T-helper 2 cell treated with Interferon-gamma antibody and Interleukin-4, amounts not matched to agents 100 ng/mL and 5 ng/mL, for 36 hours (primary cell): Measurements from ENCODE around the gene PGAP3. TPM values are rescaled to one million over a fixed set of nuclear protein-coding genes. Genes with fewer than 3 reads are reported as not detected.
"Not testable (repeated sequence)": the region's sequence is repeated elsewhere in the genome, so short reads cannot be mapped to it uniquely, and the experiment has no call there.

Experiments used
- intact Hi-C: fragments of 100-400 bp; cut with micrococcal nuclease; formaldehyde crosslinking; loops from one replicate; pipeline ENCODE4 v1.15.1; 2023
- total RNA-seq: library from RNA; stranded (reverse); gene quantifications from 2 replicates; pipeline ENCODE4 v1.2.3, GENCODE V29; 2022

The PGAP3 gene
- total RNA-seq, 1 donor from 2014 or later: 25.5 TPM

- intact Hi-C loops: no loop called here
Observed at GRCh38 chr17:39715375-39716072, 27.7 kb upstream of the PGAP3 start.

- intact Hi-C loops: no loop called here
Observed at GRCh38 chr17:39714234-39714633, 26.4 kb upstream of the PGAP3 start.

- intact Hi-C loops: no loop called here
Observed at GRCh38 chr17:39711851-39712250, 24.0 kb upstream of the PGAP3 start.

GRCh38 chr17:39711071-39711470 is 23.2 kb upstream of the PGAP3 start:
- intact Hi-C loops: not testable (repeated sequence)

GRCh38 chr17:39709998-39710964 is 22.4 kb upstream of the PGAP3 start:
- intact Hi-C loops: no loop called here

- intact Hi-C loops: no loop called here
Observed at GRCh38 chr17:39709319-39709997, 21.6 kb upstream of the PGAP3 start.

GRCh38 chr17:39706921-39707337 is 19.1 kb upstream of the PGAP3 start:
- intact Hi-C loops: no loop called here

- intact Hi-C loops: no loop called here
Observed at GRCh38 chr17:39706383-39706782, 18.5 kb upstream of the PGAP3 start.

- intact Hi-C loops: no loop called here
Observed at GRCh38 chr17:39705786-39706348, 18.0 kb upstream of the PGAP3 start.

GRCh38 chr17:39704821-39705551 is 17.1 kb upstream of the PGAP3 start:
- intact Hi-C loops: no loop called here

- intact Hi-C loops: no loop called here
Observed at GRCh38 chr17:39703913-39704312, 16.1 kb upstream of the PGAP3 start.

- intact Hi-C loops: no loop called here
Observed at GRCh38 chr17:39702901-39703893, 15.3 kb upstream of the PGAP3 start.

GRCh38 chr17:39701784-39702422 is 14.0 kb upstream of the PGAP3 start:
- intact Hi-C loops: no loop called here

GRCh38 chr17:39701012-39701783 is 13.3 kb upstream of the PGAP3 start:
- intact Hi-C loops: no loop called here

GRCh38 chr17:39700148-39700987 is 12.5 kb upstream of the PGAP3 start:
- intact Hi-C loops: no loop called here

GRCh38 chr17:39699818-39700147 is 11.9 kb upstream of the PGAP3 start, which contains the start of gene ERBB2:
ERBB2 (plus strand) TSS chr17:39700064; CDS start chr17:39700239, 175 bp downstream.
- intact Hi-C loops: no loop called here

- intact Hi-C loops: not testable (repeated sequence)
Observed at GRCh38 chr17:39699157-39699817, 11.4 kb upstream of the PGAP3 start.
